ENCODE results near the gene UBE2I. TPM values are rescaled to one million over a fixed set of nuclear protein-coding genes. Genes with fewer than 3 reads are reported as not detected.

Gene UBE2I
- total RNA-seq, 1 experiment from 2014 or later = 212 TPM

DNA sequence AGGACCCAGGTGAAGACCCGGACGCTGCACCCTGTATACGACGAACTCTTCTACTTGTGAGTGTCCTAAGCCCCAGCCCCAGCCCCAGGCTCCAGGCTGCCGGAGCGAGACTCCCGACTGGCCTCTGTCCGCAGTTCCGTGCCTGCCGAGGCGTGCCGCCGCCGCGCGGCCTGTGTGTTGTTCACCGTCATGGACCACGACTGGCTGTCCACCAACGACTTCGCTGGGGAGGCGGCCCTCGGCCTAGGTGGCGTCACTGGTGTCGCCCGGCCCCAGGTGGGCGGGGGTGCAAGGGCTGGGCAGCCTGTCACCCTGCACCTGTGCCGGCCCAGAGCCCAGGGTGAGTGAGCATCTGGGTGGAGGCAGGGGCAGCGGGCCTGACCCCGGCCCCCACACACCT, 38.5 kb downstream of the UBE2I start (continued):
- no peak for TF ChIP-seq EGR1 (IDR thresholded peaks at IDR 0.05; ENCODE audit: low read depth)

- Histone ChIP-seq H3K4me1 (ENCODE audit: control insufficient read depth in 1 of 2, insufficient read depth in 2 of 2, low read length in 2 of 2) (peaks cover 14 to 21% of the 10 kb centered on the region in 2 experiments), H3K36me3 (ENCODE audit: control insufficient read depth in 1 of 2, insufficient read depth in 2 of 2, low read length in 2 of 2) (peaks cover 0 to 9% of the 10 kb centered on the region in 2 experiments; a peak in 1 of 4 replicates), H3K9me3 (ENCODE audit: control insufficient read depth in 1 of 2, insufficient read depth in 1 of 2, low read depth in 1 of 2, low read length in 2 of 2) (no peaks in the 10 kb centered on the region), H3K27me3 (ENCODE audit: insufficient read depth, low read length) (no peaks in the 10 kb centered on the region), H3K9ac (ENCODE audit: low read length) (no peak overlapping the region), H3K79me2 (ENCODE audit: insufficient read depth, low read length) (peaks cover 33% of the 10 kb centered on the region), H2AFZ (ENCODE audit: low read depth, low read length, poor library complexity, severe bottlenecking) (no peak overlapping the region), H4K20me1 (ENCODE audit: insufficient read depth) (no peaks in the 10 kb centered on the region), H3K9me2 (ENCODE audit: insufficient read depth) (no peaks in the 10 kb centered on the region), H3K27ac (ENCODE audit: low read depth, low read length) (no peak overlapping the region), H3K4me2 (ENCODE audit: low read length) (no peak overlapping the region), H3K4me3 (replicated peaks in 1 of 2; ENCODE audit: low read depth in 1 of 2, low read length in 2 of 2) (no peak overlapping the region)
- no peak for ATAC-seq
- CTCF ChIA-PET = no interaction called here
- TF ChIP-seq FOSL1 (IDR thresholded peaks at IDR 0.05; ENCODE audit: low read depth) (no peak), EZH2 (IDR thresholded peaks at IDR 0.05) (no peak), EGR1 (IDR thresholded peaks at IDR 0.05; ENCODE audit: low read depth) (no peak), YY1 (IDR thresholded peaks at IDR 0.05; ENCODE audit: extremely low read depth, insufficient replicate concordance, low read depth, low read length) (no peak), SRF (IDR thresholded peaks at IDR 0.05; ENCODE audit: low read depth) (no peak), SP1 (IDR thresholded peaks at IDR 0.05; ENCODE audit: low read depth) (no peak), ZFX (IDR thresholded peaks at IDR 0.05) (no peak), TCF7L2 (IDR thresholded peaks at IDR 0.05; ENCODE audit: borderline replicate concordance, extremely low read depth, insufficient read depth, insufficient read length) (no peak)
- TF ChIP-seq, protein P1, sequence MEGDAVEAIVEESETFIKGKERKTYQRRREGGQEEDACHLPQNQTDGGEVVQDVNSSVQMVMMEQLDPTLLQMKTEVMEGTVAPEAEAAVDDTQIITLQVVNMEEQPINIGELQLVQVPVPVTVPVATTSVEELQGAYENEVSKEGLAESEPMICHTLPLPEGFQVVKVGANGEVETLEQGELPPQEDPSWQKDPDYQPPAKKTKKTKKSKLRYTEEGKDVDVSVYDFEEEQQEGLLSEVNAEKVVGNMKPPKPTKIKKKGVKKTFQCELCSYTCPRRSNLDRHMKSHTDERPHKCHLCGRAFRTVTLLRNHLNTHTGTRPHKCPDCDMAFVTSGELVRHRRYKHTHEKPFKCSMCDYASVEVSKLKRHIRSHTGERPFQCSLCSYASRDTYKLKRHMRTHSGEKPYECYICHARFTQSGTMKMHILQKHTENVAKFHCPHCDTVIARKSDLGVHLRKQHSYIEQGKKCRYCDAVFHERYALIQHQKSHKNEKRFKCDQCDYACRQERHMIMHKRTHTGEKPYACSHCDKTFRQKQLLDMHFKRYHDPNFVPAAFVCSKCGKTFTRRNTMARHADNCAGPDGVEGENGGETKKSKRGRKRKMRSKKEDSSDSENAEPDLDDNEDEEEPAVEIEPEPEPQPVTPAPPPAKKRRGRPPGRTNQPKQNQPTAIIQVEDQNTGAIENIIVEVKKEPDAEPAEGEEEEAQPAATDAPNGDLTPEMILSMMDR (IDR thresholded peaks at IDR 0.05 in 2 of 3, conservative IDR thresholded peaks at IDR 0.05 in 1 of 3; ENCODE audit: borderline replicate concordance in 1 of 3, insufficient read depth in 1 of 3, low read depth in 2 of 3, low read length in 2 of 3) = no peak
- TF ChIP-seq, protein P2, sequence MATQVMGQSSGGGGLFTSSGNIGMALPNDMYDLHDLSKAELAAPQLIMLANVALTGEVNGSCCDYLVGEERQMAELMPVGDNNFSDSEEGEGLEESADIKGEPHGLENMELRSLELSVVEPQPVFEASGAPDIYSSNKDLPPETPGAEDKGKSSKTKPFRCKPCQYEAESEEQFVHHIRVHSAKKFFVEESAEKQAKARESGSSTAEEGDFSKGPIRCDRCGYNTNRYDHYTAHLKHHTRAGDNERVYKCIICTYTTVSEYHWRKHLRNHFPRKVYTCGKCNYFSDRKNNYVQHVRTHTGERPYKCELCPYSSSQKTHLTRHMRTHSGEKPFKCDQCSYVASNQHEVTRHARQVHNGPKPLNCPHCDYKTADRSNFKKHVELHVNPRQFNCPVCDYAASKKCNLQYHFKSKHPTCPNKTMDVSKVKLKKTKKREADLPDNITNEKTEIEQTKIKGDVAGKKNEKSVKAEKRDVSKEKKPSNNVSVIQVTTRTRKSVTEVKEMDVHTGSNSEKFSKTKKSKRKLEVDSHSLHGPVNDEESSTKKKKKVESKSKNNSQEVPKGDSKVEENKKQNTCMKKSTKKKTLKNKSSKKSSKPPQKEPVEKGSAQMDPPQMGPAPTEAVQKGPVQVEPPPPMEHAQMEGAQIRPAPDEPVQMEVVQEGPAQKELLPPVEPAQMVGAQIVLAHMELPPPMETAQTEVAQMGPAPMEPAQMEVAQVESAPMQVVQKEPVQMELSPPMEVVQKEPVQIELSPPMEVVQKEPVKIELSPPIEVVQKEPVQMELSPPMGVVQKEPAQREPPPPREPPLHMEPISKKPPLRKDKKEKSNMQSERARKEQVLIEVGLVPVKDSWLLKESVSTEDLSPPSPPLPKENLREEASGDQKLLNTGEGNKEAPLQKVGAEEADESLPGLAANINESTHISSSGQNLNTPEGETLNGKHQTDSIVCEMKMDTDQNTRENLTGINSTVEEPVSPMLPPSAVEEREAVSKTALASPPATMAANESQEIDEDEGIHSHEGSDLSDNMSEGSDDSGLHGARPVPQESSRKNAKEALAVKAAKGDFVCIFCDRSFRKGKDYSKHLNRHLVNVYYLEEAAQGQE (IDR thresholded peaks at IDR 0.05; ENCODE audit: low read depth) = no peak
- POLR2A ChIA-PET = no interaction called here
- no peak for DNase-seq (ENCODE audit: low read depth, low spot score)
- intact Hi-C loops (cut with micrococcal nuclease) = no loop called here
- RAD21 ChIA-PET (ENCODE audit: low non-redundant PET in 1 of 2, low total read pairs in 2 of 2, uncharacterized antibody in 2 of 2, unreplicated experiment in 2 of 2) = no interaction called here
- no TSS peak for BruUV-seq (replicated peaks)
Measured at GRCh38 chr16:1348441-1348840, 39.0 kb downstream of the UBE2I start.

All from HCT116 (cell line).